AG10803 (cell line): ENCODE results near the gene KSR1.

Experiments
- DNase-seq: peaks from one replicate; pipeline ENCODE4 v3.0.0; 2010; ENCODE audit warnings: low read depth
- H3K4me3 ChIP-seq: 2 replicates; pipeline ENCODE4 v1.5.1; 2011; ENCODE audit warnings: mild to moderate bottlenecking, low read length, control low read depth
- TF ChIP-seq, protein P1 (sequence below): conservative IDR thresholded peaks from 2 replicates; pipeline ENCODE4 v1.5.1; 2011; ENCODE audit warnings: mild to moderate bottlenecking, low read length, control low read depth, inconsistent platforms

Gene KSR1

DNA sequence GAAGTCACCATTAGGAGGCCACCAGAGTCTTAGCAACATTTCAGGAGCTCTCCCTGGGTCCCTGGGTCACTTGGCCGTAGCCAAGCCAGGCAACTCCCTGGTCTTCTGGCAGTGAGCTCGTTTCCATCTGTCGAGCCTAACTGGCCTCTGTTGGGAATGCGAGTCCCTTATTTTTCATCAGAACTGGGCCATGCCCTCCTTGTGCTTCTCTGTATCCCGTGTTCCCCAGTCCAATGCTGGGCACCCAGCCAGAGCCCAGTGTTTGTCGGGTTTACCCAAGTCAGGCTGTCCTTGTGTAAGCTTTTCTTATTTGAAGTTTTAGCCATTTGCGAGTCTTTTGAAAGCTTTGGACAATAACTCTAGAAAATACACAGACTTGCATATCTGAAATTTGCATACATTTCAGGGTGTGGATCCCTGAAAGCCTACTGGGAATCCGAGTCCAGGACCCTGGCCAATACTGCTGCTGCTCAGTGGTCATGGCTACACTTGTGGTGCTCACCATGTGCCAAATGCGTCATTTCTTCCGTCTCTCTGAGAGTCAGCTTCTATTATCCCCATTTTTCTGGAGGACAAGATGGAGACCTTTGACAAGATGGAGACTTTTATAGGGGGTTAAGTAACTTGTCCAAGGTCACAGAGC lies 93.1 kb downstream of the KSR1 start:
- TF ChIP-seq, protein P1, sequence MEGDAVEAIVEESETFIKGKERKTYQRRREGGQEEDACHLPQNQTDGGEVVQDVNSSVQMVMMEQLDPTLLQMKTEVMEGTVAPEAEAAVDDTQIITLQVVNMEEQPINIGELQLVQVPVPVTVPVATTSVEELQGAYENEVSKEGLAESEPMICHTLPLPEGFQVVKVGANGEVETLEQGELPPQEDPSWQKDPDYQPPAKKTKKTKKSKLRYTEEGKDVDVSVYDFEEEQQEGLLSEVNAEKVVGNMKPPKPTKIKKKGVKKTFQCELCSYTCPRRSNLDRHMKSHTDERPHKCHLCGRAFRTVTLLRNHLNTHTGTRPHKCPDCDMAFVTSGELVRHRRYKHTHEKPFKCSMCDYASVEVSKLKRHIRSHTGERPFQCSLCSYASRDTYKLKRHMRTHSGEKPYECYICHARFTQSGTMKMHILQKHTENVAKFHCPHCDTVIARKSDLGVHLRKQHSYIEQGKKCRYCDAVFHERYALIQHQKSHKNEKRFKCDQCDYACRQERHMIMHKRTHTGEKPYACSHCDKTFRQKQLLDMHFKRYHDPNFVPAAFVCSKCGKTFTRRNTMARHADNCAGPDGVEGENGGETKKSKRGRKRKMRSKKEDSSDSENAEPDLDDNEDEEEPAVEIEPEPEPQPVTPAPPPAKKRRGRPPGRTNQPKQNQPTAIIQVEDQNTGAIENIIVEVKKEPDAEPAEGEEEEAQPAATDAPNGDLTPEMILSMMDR: no peak

DNA sequence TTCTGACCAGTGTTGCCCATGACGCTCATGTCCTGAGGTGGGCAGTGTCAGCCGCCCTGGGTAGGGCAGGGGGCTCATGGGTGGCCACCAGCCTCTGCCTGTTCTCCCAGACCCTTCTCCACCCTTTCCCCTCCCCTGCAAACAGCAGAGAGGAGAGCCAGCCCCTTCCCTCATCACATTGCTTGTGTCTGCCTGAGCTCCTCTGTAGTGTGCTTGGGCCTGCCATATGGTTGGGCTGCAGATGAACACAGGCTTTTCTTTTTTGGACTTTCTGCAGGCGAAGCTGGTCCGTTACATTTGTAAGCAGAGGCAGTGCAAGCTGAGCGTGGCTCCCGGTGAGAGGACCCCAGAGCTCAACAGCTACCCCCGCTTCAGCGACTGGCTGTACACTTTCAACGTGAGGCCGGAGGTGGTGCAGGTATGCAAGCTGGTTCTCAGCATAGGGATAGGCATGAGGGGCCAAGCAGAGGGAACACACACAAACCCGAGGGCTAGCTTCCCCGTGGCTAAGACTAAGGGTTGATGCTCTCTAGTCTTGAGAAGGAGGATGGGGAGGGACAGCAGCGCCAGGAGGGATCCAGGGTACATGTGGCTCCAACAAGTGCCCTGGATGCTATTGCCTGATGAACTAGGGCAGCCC lies 94.2 kb downstream of the KSR1 start:
- no peak for DNase-seq
- TF ChIP-seq, protein P1: no peak
- H3K4me3 ChIP-seq: no peak overlapping the region

More for the DNA sequence above, 93.1 kb downstream of the KSR1 start:
- no peak for DNase-seq
- no peak overlapping the region for H3K4me3 ChIP-seq

DNA sequence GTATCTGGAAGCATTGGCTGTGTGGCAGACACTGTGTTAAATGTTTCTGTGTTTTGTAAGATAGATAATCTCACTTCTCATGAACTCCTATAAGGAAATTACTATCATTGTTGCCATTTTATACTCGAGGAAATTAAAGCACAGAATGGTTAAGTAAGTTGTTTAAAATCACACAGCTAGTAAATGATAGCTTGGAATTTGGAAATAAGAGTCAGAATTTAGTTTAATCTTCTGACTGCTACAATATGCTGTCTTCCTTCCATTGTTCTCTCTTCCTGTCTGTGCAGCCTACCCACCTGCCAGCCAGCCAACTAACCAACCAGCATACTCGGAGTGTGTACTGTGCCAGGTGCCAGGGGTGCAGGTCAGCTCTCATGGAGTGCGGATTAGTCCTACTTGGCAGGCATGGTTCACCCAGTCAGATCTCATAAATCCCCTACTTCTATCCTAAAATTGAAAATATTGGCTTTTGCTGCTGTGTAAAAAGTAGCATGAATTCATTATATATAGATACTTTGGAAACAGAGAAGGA lies 94.8 kb downstream of the KSR1 start:
- TF ChIP-seq, protein P1: no peak
- no peak for DNase-seq
- H3K4me3 ChIP-seq: no peak overlapping the region

DNA sequence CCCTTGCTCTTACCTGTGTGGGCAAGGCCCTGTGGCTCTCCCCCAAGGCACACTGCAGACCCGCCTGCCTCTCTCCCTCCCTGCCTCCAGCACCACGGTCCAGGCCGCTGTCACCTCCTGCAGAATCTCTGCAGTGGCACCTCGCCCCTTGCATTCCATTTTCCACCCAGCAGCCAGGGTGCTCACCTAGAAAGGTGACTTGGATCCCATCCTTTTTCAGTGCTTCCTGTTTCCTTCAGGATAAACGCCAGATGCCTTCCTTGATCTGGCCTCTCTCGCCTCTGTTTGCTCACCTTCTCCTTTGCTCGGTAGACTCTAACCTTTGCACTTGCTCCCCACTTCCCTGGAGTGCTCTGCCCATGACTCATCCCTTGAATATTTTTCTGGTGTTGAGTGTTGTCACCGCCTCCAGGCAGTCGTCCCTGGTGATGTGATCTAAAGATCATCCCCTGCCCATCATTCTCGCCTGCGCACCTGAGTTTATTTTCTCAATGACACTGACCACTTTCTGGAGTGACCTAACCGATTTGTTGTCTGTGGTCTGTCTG lies 95.5 kb downstream of the KSR1 start:
- H3K4me3 ChIP-seq: no peak overlapping the region
- no peak for DNase-seq
- TF ChIP-seq, protein P1: no peak

DNA sequence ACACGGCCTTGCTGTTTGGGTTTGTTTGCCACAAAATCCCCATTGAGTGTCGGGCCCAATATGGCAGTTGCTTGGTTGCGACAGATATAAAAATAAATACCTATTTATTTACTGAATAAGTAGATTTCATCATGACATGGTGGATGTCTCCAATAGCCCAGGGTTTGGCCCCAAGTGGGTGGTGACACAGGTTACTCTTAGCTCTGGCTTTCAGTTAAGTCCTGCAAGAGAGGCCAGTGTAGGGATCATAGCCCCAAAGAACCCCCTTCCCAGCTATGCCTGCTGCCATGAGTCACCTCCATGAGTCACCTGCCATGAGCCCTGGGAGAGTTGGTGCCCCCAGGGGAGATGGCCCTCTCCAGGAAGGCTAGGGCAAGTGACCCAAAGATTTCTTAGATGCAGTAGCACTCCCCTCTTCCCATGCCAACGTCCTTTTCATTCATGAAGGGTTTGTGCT lies 96.1 kb downstream of the KSR1 start:
- H3K4me3 ChIP-seq: no peak overlapping the region
- TF ChIP-seq, protein P1: no peak
- peak; percentile 51 for DNase-seq

DNA sequence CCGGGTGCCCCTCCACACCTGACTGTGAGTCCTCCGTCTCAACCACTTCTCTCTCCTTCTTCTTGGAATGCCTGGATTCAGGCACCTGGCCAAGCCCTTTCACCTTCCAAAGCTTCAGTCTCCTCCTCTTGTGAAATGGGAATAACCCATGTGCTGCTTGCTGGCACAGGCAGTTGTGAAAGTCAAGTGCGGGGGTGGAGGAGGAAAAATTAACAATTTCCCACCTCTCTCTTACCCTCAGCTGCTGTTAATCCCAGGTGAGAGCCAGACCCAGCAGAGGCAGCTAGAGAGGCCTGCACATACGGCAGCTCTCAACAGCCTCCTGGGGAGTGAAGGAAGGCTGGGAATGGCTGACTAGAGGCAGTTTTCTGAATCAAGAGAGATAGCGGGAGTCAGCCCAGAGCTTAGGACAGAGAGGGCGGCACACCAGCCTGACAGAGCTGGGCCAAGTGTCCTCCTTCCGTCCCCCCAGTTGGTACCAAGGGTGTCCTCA lies 96.8 kb downstream of the KSR1 start:
- H3K4me3 ChIP-seq: no peak overlapping the region
- DNase-seq: no peak
- TF ChIP-seq, protein P1: no peak
